ENCODE measurements around the gene MTMR12.

Gene MTMR12

GRCh38 chr5:32195265-32195664 is 117.5 kb downstream of the MTMR12 start:
- H3K27ac ChIP-seq, result no peak overlapping the region
- ChIA-PET POLR2A (ENCODE audit: low non-redundant PET) (no interaction called here), CTCF (no interaction called here)
- TF ChIP-seq CTCF (conservative IDR thresholded peaks at IDR 0.05; ENCODE audit: low read depth), result no peak
- DNase-seq (ENCODE audit: low spot score), result no peak

GRCh38 chr5:32193591-32193990 is 119.1 kb downstream of the MTMR12 start:
- DNase-seq (ENCODE audit: low spot score), result no peak
- TF ChIP-seq CTCF (conservative IDR thresholded peaks at IDR 0.05; ENCODE audit: low read depth), result no peak
- CTCF ChIA-PET, result no interaction called here
- POLR2A ChIA-PET (ENCODE audit: low non-redundant PET), result no interaction called here
- H3K27ac ChIP-seq, result no peak overlapping the region

- CTCF ChIA-PET, result no interaction called here
- no peak for TF ChIP-seq CTCF (conservative IDR thresholded peaks at IDR 0.05; ENCODE audit: low read depth)
- no peak for DNase-seq (ENCODE audit: low spot score)
- H3K27ac ChIP-seq, result no peak overlapping the region
- POLR2A ChIA-PET (ENCODE audit: low non-redundant PET), result no interaction called here
These were observed 122.6 kb downstream of the MTMR12 start for GRCh38 chr5:32190095-32190494.

DNA sequence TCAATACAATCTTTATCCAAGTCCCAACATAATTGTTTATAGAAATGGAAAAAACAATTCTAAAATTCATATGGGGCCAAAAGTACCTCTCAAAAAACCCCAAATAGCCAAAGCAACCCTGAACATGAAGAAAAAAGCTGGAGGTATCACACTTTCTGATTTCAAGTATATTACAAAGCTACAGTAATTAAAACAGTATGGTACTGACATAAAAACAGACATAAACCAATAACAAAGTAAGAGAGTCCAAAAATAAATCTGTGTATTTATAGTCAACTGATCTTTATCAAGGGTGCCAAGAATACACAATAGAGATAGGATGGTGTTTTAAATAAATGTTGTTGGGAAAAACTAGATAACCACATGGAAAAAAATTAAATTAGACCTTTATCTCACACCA is 125.1 kb downstream of the MTMR12 start:
- no peak for DNase-seq (ENCODE audit: low spot score)
- no peak for TF ChIP-seq CTCF (conservative IDR thresholded peaks at IDR 0.05; ENCODE audit: low read depth)
- H3K27ac ChIP-seq, result no peak overlapping the region
- CTCF ChIA-PET, result no interaction called here
- POLR2A ChIA-PET (ENCODE audit: low non-redundant PET), result no interaction called here

GRCh38 chr5:32182463-32183063 is 130.2 kb downstream of the MTMR12 start:
- TF ChIP-seq CTCF (conservative IDR thresholded peaks at IDR 0.05; ENCODE audit: low read depth), result no peak
- CTCF ChIA-PET, result no interaction called here
- no peak for DNase-seq (ENCODE audit: low spot score)
- H3K27ac ChIP-seq, result no peak overlapping the region
- POLR2A ChIA-PET (ENCODE audit: low non-redundant PET), result no interaction called here
